ENCODE data around the gene JADE3.

The JADE3 gene

DNA sequence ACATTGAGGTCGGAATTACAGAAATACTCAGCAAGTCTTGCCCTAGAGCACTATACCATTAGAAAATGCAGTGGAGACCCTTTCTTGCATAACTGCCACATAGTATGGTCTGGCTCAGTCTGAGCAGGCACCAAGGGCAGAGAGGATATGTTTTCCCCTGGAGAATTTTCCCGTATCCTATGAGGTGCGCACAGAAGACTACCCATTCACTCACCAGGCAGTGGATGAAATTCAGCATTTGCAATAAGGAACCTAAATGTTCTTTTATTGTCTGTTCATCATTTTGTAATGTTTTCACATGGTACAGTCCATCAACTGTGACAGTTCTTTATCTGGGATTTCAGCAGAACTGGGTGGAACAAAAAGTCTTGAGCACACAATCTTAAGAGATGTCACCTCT, 15.5 kb downstream of the JADE3 start:
- TF ChIP-seq, protein P1, sequence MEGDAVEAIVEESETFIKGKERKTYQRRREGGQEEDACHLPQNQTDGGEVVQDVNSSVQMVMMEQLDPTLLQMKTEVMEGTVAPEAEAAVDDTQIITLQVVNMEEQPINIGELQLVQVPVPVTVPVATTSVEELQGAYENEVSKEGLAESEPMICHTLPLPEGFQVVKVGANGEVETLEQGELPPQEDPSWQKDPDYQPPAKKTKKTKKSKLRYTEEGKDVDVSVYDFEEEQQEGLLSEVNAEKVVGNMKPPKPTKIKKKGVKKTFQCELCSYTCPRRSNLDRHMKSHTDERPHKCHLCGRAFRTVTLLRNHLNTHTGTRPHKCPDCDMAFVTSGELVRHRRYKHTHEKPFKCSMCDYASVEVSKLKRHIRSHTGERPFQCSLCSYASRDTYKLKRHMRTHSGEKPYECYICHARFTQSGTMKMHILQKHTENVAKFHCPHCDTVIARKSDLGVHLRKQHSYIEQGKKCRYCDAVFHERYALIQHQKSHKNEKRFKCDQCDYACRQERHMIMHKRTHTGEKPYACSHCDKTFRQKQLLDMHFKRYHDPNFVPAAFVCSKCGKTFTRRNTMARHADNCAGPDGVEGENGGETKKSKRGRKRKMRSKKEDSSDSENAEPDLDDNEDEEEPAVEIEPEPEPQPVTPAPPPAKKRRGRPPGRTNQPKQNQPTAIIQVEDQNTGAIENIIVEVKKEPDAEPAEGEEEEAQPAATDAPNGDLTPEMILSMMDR (IDR thresholded peaks at IDR 0.05; ENCODE audit: insufficient read depth, low read depth, low read length, missing control alignments), result no peak
- DNase-seq (ENCODE audit: low read depth), result no peak
- H3K4me3 ChIP-seq (ENCODE audit: low read length), result no peak overlapping the region

DNA sequence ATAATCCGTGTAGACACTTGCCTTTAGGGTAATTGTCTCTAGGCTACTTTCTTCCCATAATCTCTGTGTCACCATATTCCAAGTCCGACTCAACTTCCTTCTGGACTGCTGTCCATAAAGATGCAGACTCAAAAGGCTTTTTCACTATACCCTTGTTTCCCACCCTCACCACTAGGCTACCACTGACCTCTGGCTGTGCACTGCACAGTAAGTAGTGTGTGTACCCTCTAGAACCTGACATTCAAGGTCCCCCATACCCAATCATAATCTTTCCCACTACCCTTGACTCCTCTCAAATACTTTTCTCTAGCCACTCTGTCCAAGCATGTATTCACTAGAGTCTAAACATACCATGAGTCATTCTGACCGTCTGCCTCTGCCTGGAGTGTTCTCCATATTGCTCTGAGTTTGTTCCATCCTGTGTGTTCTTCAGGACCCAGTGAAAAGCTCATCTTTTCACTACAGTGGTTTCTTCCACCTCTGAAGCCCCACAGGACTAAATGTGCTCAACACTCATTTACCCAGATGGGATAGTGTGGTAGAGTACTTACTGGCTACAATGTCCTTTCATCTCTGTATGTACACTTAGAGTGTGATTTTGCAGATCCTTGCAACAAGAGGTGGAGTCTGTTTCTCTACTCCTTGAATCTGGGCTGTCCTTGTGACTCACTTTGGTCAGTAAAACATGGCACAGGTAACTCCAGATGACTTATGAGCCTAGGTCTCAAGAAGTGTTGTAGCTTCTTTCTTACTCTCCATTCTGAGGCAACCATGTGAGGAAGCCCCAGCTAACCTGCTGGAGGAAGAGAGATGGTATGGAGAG, 17.4 kb downstream of the JADE3 start:
- TF ChIP-seq, protein P1 (IDR thresholded peaks at IDR 0.05; ENCODE audit: insufficient read depth, low read depth, low read length, missing control alignments), result no peak
- no peak overlapping the region for H3K4me3 ChIP-seq (ENCODE audit: low read length)
- peak; percentile 65 for DNase-seq (ENCODE audit: low read depth)

- TF ChIP-seq, protein P1 (IDR thresholded peaks at IDR 0.05; ENCODE audit: insufficient read depth, low read depth, low read length, missing control alignments), result no peak
- H3K4me3 ChIP-seq (ENCODE audit: low read length), result no peak overlapping the region
- no peak for DNase-seq (ENCODE audit: low read depth)
Observed at GRCh38 chrX:46935295-46935694, 23.1 kb downstream of the JADE3 start.

DNA sequence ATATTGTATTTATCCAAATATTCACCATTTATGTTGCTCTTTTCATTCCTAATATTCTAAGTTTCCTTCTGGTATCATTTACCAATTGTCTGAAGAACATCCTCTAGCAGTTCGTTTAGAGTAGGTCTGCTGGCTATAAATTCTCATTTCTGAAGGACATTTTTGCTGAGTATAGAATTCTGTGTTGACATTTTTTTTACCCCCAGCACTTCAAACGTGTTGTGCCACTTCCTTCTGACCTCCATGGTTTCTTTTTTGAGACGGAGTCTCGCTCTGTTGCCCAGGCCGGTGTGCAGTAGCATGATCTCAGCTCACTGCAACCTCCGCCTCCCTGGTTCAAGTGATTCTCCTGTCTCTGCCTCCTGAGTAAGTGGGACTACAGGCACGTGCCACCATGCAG, 26.4 kb downstream of the JADE3 start:
- no peak for DNase-seq (ENCODE audit: low read depth)

DNA sequence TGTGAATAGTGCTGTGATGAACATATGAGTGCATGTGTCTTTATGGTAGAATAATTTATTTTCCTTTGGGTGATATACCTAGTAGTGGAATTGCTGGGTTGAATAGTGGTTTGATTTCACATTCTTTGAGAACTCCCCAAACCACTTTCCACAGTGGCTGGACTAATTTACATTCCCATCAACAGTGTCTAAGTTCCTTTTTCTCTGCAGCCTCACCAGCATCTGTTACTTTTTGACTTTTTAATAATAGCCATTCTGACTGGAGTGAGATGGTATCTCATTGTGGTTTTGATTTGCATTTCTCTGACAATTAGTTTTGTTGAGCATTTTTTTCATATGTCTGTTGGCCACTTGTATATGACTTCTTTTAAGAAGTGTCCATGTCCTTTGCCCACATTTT, 29.1 kb downstream of the JADE3 start:
- TF ChIP-seq, protein P1 (IDR thresholded peaks at IDR 0.05; ENCODE audit: insufficient read depth, low read depth, low read length, missing control alignments), result no peak
- no peak for DNase-seq (ENCODE audit: low read depth)
- H3K4me3 ChIP-seq (ENCODE audit: low read length), result no peak overlapping the region

More for the DNA sequence above, 26.4 kb downstream of the JADE3 start:
- TF ChIP-seq, protein P1 (IDR thresholded peaks at IDR 0.05; ENCODE audit: insufficient read depth, low read depth, low read length, missing control alignments), result no peak
- H3K4me3 ChIP-seq (ENCODE audit: low read length), result no peak overlapping the region

DNA sequence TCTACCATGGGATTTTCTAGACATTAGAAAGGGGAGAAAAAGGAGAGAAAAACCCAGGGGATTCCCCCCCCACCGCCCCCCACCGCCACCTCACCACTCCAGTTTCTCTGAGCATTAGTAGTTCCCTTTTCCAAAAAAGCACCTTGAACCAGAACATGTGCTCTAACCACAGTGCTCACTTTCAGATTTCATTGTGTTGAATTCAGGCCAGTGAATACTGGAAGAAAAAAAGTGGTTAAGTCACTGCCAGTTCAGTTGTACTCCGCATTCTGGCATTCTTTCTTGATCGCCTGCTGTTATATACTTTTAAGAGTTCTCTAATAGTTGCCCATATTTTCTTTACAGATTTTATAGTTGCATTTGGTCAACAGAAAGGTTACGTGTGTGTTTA, 40.9 kb downstream of the JADE3 start:
- TF ChIP-seq, protein P1 (IDR thresholded peaks at IDR 0.05; ENCODE audit: insufficient read depth, low read depth, low read length, missing control alignments), result no peak
- DNase-seq (ENCODE audit: low read depth), result no peak
- H3K4me3 ChIP-seq (ENCODE audit: low read length), result no peak overlapping the region

DNA sequence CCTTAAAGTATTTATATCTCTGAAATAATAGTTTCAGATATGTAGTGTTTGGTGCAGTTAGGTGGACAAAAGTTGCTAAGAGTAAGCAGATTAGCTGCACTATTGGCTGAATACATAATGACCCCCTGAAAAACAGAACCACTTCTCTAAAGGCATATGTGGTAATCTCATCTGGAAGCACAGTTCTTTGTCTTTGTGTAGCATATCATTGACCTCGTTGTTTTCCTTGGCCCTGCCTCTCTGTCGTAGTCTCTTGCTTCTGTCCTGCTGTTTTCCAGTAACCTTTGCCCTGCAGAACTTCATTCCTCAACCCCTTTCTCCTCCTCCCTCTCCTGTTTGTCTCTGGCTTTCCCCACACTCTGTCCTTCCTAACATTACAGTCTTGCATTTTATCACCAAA, 41.4 kb downstream of the JADE3 start:
- TF ChIP-seq, protein P1 (IDR thresholded peaks at IDR 0.05; ENCODE audit: insufficient read depth, low read depth, low read length, missing control alignments), result no peak
- DNase-seq (ENCODE audit: low read depth), result no peak
- H3K4me3 ChIP-seq (ENCODE audit: low read length), result no peak overlapping the region

Data from epithelial cell of esophagus (primary cell).